NOMO-1 treated with dmso at 0.1 percent for 144 hours (cell line): ENCODE data around the gene INTS4.
"Not testable (repeated sequence)": the region's sequence is repeated elsewhere in the genome, so short reads cannot be mapped to it uniquely, and the experiment has no call there.

Experiments
- DNase-seq: peaks from one replicate; lab custom pipeline; 2025; ENCODE audit not compliant: unreplicated experiment; lab: John Stamatoyannopoulos, UW

INTS4 gene

GRCh38 chr11:77882396-77882795, 112.1 kb downstream of the INTS4 start:
- no peak for DNase-seq

GRCh38 chr11:77879218-77879617, 115.2 kb downstream of the INTS4 start:
- DNase-seq, result no peak

GRCh38 chr11:77878247-77878646, 116.2 kb downstream of the INTS4 start:
- DNase-seq, result not testable (repeated sequence)

- no peak for DNase-seq
Observed at GRCh38 chr11:77876045-77876444, 118.4 kb downstream of the INTS4 start.

- no peak for DNase-seq
Observed at GRCh38 chr11:77874206-77874605, 120.3 kb downstream of the INTS4 start.

GRCh38 chr11:77873345-77873744, 121.1 kb downstream of the INTS4 start:
- DNase-seq, result no peak

GRCh38 chr11:77871855-77872254, 122.6 kb downstream of the INTS4 start:
- no peak for DNase-seq

GRCh38 chr11:77868744-77869143, 125.7 kb downstream of the INTS4 start:
- DNase-seq, result no peak

- DNase-seq, result no peak
Observed at GRCh38 chr11:77866336-77866735, 128.1 kb downstream of the INTS4 start.

- DNase-seq, result no peak
Observed at GRCh38 chr11:77865805-77866204, 128.7 kb downstream of the INTS4 start.

- not testable (repeated sequence) for DNase-seq
Observed at GRCh38 chr11:77861444-77861843, 133.0 kb downstream of the INTS4 start.

- DNase-seq, result not testable (repeated sequence)
Observed at GRCh38 chr11:77857906-77858457, 136.5 kb downstream of the INTS4 start.

- DNase-seq, result no peak
Observed at GRCh38 chr11:77854838-77855237, 139.6 kb downstream of the INTS4 start.

GRCh38 chr11:77851503-77851902, 143.0 kb downstream of the INTS4 start:
- no peak for DNase-seq

GRCh38 chr11:77843700-77844099, 150.8 kb downstream of the INTS4 start:
- not testable (repeated sequence) for DNase-seq

GRCh38 chr11:77842441-77843121, 151.9 kb downstream of the INTS4 start:
- DNase-seq, result peak; percentile 35

GRCh38 chr11:77833302-77833701, 161.2 kb downstream of the INTS4 start:
- DNase-seq, result no peak

- DNase-seq, result no peak
Observed at GRCh38 chr11:77828926-77829325, 165.5 kb downstream of the INTS4 start.
